Measurements from ENCODE around the gene XPR1. TPM values are rescaled to one million over a fixed set of nuclear protein-coding genes. Genes with fewer than 3 reads are reported as not detected.
"Not testable (repeated sequence)": the region's sequence is repeated elsewhere in the genome, so short reads cannot be mapped to it uniquely, and the experiment has no call there.

The XPR1 gene
- total RNA-seq, 2 donors from 2014 or later = 18.0 to 21.2 TPM

- H3K4me3 Mint-ChIP-seq = no peak overlapping the region
- no peak overlapping the region for H3K27ac Mint-ChIP-seq
- H3K27me3 Mint-ChIP-seq = no peaks in the 10 kb centered on the region
- DNase-seq (ENCODE audit: low spot score) (no peak), ATAC-seq (no peak)
- H3K4me1 Mint-ChIP-seq (ENCODE audit: low read depth in 2 of 2) = no peaks in the 10 kb centered on the region
- no peaks in the 10 kb centered on the region for H3K36me3 Mint-ChIP-seq
- no peaks in the 10 kb centered on the region for H3K9me3 Mint-ChIP-seq
Measured at GRCh38 chr1:180842052-180842451, 210.2 kb downstream of the XPR1 start.

- no peak for ATAC-seq
- no peak overlapping the region for H3K4me3 Mint-ChIP-seq
- H3K4me1 Mint-ChIP-seq (ENCODE audit: low read depth in 2 of 2) = no peaks in the 10 kb centered on the region
- H3K36me3 Mint-ChIP-seq = no peaks in the 10 kb centered on the region
- no peaks in the 10 kb centered on the region for H3K27me3 Mint-ChIP-seq
- no peaks in the 10 kb centered on the region for H3K9me3 Mint-ChIP-seq
- no peak for DNase-seq (ENCODE audit: low spot score)
- no peak overlapping the region for H3K27ac Mint-ChIP-seq
Measured at GRCh38 chr1:180842491-180843275, 210.9 kb downstream of the XPR1 start.

GRCh38 chr1:180845352-180845751 lies 213.5 kb downstream of the XPR1 start:
- DNase-seq (ENCODE audit: low spot score) (no peak), ATAC-seq (no peak)
- no peak overlapping the region for H3K4me3 Mint-ChIP-seq
- no peaks in the 10 kb centered on the region for H3K4me1 Mint-ChIP-seq (ENCODE audit: low read depth in 2 of 2)
- no peaks in the 10 kb centered on the region for H3K27me3 Mint-ChIP-seq
- no peaks in the 10 kb centered on the region for H3K36me3 Mint-ChIP-seq
- no peak overlapping the region for H3K27ac Mint-ChIP-seq
- H3K9me3 Mint-ChIP-seq = no peaks in the 10 kb centered on the region

- Mint-ChIP-seq H3K27ac (no peak overlapping the region), H3K27me3 (no peaks in the 10 kb centered on the region), H3K4me3 (no peak overlapping the region), H3K9me3 (no peaks in the 10 kb centered on the region), H3K36me3 (no peaks in the 10 kb centered on the region), H3K4me1 (ENCODE audit: low read depth in 2 of 2) (peaks cover 12 to 14% of the 10 kb centered on the region in 2 donors)
- no peak for ATAC-seq
- no peak for DNase-seq (ENCODE audit: low spot score)
Measured at GRCh38 chr1:180848191-180848590, 216.4 kb downstream of the XPR1 start.

GRCh38 chr1:180849031-180849775 lies 217.4 kb downstream of the XPR1 start:
- DNase-seq (ENCODE audit: low spot score) (no peak), ATAC-seq (no peak)
- H3K36me3 Mint-ChIP-seq = no peaks in the 10 kb centered on the region
- H3K4me3 Mint-ChIP-seq = no peak overlapping the region
- no peaks in the 10 kb centered on the region for H3K27me3 Mint-ChIP-seq
- H3K4me1 Mint-ChIP-seq (ENCODE audit: low read depth in 2 of 2) = peaks cover 15 to 24% of the 10 kb centered on the region in 2 donors
- H3K9me3 Mint-ChIP-seq = no peaks in the 10 kb centered on the region
- H3K27ac Mint-ChIP-seq = no peak overlapping the region

- Mint-ChIP-seq H3K9me3 (no peaks in the 10 kb centered on the region), H3K36me3 (no peaks in the 10 kb centered on the region), H3K27me3 (no peaks in the 10 kb centered on the region), H3K4me3 (no peak overlapping the region), H3K27ac (no peak overlapping the region), H3K4me1 (ENCODE audit: low read depth in 2 of 2) (peaks cover 19 to 31% of the 10 kb centered on the region in 2 donors)
- ATAC-seq (no peak), DNase-seq (ENCODE audit: low spot score) (no peak)
Measured at GRCh38 chr1:180851995-180852887, 220.4 kb downstream of the XPR1 start.

- no peak overlapping the region for H3K27ac Mint-ChIP-seq
- H3K36me3 Mint-ChIP-seq = no peaks in the 10 kb centered on the region
- H3K27me3 Mint-ChIP-seq = no peaks in the 10 kb centered on the region
- no peak for DNase-seq (ENCODE audit: low spot score)
- no peak for ATAC-seq
- no peak overlapping the region for H3K4me3 Mint-ChIP-seq
- peaks cover 19 to 31% of the 10 kb centered on the region in 2 donors for H3K4me1 Mint-ChIP-seq (ENCODE audit: low read depth in 2 of 2)
- H3K9me3 Mint-ChIP-seq = no peaks in the 10 kb centered on the region
Measured at GRCh38 chr1:180854001-180854400, 222.2 kb downstream of the XPR1 start.

- Mint-ChIP-seq H3K27ac (no peak overlapping the region), H3K36me3 (no peaks in the 10 kb centered on the region), H3K27me3 (no peaks in the 10 kb centered on the region), H3K4me3 (no peak overlapping the region), H3K4me1 (ENCODE audit: low read depth in 2 of 2) (peaks cover 19 to 31% of the 10 kb centered on the region in 2 donors), H3K9me3 (no peaks in the 10 kb centered on the region)
- DNase-seq (ENCODE audit: low spot score) = no peak
- no peak for ATAC-seq
Measured at GRCh38 chr1:180854456-180854855, 222.6 kb downstream of the XPR1 start.

GRCh38 chr1:180857947-180858725 lies 226.3 kb downstream of the XPR1 start:
- not testable (repeated sequence) for DNase-seq (ENCODE audit: low spot score); H3K27me3 Mint-ChIP-seq; H3K9me3 Mint-ChIP-seq; ATAC-seq; H3K4me3 Mint-ChIP-seq; H3K36me3 Mint-ChIP-seq; H3K27ac Mint-ChIP-seq
- H3K4me1 Mint-ChIP-seq (ENCODE audit: low read depth in 2 of 2) = peaks cover 7 to 18% of the 10 kb centered on the region in 2 donors

GRCh38 chr1:180859306-180859705 lies 227.5 kb downstream of the XPR1 start:
- no peaks in the 10 kb centered on the region for H3K36me3 Mint-ChIP-seq
- H3K9me3 Mint-ChIP-seq = no peaks in the 10 kb centered on the region
- no peaks in the 10 kb centered on the region for H3K27me3 Mint-ChIP-seq
- H3K4me3 Mint-ChIP-seq = no peak overlapping the region
- DNase-seq (ENCODE audit: low spot score) (no peak), ATAC-seq (no peak)
- no peak overlapping the region for H3K27ac Mint-ChIP-seq
- peaks cover 2 to 6% of the 10 kb centered on the region in 2 donors for H3K4me1 Mint-ChIP-seq (ENCODE audit: low read depth in 2 of 2)

GRCh38 chr1:180860535-180860934 lies 228.7 kb downstream of the XPR1 start:
- no peak for ATAC-seq
- Mint-ChIP-seq H3K36me3 (peaks cover 5% of the 10 kb centered on the region), H3K4me1 (ENCODE audit: low read depth in 2 of 2) (no peaks in the 10 kb centered on the region), H3K27ac (no peak overlapping the region), H3K27me3 (no peaks in the 10 kb centered on the region), H3K4me3 (no peak overlapping the region), H3K9me3 (no peaks in the 10 kb centered on the region)
- no peak for DNase-seq (ENCODE audit: low spot score)

- peaks cover 5% of the 10 kb centered on the region for H3K36me3 Mint-ChIP-seq
- ATAC-seq (no peak), DNase-seq (ENCODE audit: low spot score) (no peak)
- no peak overlapping the region for H3K27ac Mint-ChIP-seq
- H3K9me3 Mint-ChIP-seq = no peaks in the 10 kb centered on the region
- no peaks in the 10 kb centered on the region for H3K4me1 Mint-ChIP-seq (ENCODE audit: low read depth in 2 of 2)
- H3K27me3 Mint-ChIP-seq = no peaks in the 10 kb centered on the region
- H3K4me3 Mint-ChIP-seq = no peak overlapping the region
Measured at GRCh38 chr1:180862305-180862704, 230.5 kb downstream of the XPR1 start.

- no peak for ATAC-seq
- H3K27ac Mint-ChIP-seq = no peak overlapping the region
- no peak overlapping the region for H3K4me3 Mint-ChIP-seq
- no peak for DNase-seq (ENCODE audit: low spot score)
- no peaks in the 10 kb centered on the region for H3K9me3 Mint-ChIP-seq
- no peaks in the 10 kb centered on the region for H3K27me3 Mint-ChIP-seq
- peaks cover 5% of the 10 kb centered on the region for H3K36me3 Mint-ChIP-seq
- no peaks in the 10 kb centered on the region for H3K4me1 Mint-ChIP-seq (ENCODE audit: low read depth in 2 of 2)
Measured at GRCh38 chr1:180863158-180863775, 231.4 kb downstream of the XPR1 start.
